Measurements from ENCODE around the gene TDP1.
A peak's percentile ranks its signal among the peaks of the same experiment; 100 is the strongest.

TDP1 gene

GRCh38 chr14:89955745-89956660 lies at the start of gene TDP1:
Gene TDP1 (plus strand): TSS chr14:89955927. CDS start chr14:89963115, 7,188 bp downstream.
- DNase-seq, result peak; percentile 94

- no peak for DNase-seq
These were observed 49.7 kb upstream of the TDP1 start for GRCh38 chr14:89906000-89906399.

- no peak for DNase-seq
These were observed 48.1 kb upstream of the TDP1 start for GRCh38 chr14:89907655-89908054.

DNA sequence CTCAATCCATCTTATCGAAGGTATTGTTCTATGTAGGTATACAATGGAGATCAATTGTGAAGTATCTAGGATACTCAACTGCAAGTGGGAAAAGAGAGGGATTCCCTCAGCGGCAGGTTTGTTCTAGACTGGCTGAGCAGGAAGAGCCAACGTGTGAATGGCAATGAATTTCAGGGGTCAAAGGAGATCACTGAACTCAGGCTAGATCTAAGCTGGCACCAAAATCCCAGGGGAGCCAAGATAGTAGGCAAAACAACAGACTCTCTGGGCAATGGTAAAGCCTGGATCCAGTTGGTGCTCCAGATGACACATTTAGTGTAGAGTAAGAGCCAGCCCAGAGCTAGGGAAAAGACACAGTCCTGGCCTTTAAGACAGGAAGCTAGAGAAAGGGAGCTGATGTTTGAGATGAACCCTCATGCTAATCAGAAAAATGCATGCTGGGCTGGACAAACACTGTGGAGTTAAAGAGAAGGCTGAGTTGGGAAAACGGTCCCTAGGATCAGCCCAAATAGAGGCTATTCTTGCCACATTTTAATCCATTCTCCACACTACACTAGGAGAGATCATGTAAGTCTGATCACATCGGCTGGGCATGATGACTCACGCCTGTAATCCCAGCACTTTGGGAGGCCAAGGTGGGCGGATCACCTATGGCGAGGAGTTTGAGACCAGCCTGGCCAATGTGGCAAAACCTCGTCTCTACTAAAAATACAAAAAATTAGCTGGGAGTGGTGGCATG lies 46.8 kb upstream of the TDP1 start:
- DNase-seq, result no peak

DNA sequence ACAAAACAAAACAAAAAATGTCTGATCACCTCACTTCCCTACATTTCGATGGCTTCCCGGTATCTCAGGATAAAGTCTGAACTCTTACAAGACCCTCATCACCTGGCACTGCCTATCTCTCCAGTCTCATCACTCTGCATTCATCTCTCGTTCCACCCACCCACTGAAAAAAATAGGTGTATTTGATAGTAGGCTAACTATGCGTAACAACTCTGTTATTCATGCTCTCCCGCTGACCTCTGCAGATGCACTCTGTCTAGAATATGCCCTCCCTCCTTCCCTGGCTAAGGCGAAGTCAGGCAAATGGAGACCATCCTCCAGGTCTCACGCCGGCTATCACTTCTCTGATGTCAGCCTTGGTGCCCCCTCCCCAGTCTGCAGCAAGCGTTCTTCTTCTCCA lies 46.1 kb upstream of the TDP1 start:
- DNase-seq, result no peak

DNA sequence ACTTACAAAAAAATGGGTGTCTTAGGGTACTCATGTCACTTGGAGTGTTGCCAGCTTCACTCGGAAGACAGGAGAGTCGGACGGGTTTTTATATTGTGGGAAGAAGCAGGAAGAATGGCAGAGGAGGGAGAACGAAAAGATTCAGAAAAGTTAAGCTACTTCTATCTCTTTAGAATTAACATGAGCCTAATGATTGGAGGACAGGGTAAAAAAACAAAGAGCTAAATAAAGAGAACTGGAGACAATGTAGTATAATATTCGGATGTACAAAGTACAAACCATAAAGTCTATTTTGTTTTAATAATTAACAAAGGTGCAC lies 45.1 kb upstream of the TDP1 start:
- DNase-seq, result no peak

GRCh38 chr14:89911010-89911919 lies 44.5 kb upstream of the TDP1 start:
- DNase-seq, result no peak

- no peak for DNase-seq
These were observed 43.5 kb upstream of the TDP1 start for GRCh38 chr14:89912221-89912620.

- DNase-seq, result no peak
These were observed 43.0 kb upstream of the TDP1 start for GRCh38 chr14:89912667-89913211.

- peak; percentile 24 for DNase-seq
These were observed 40.4 kb upstream of the TDP1 start for GRCh38 chr14:89915114-89915878.

DNA sequence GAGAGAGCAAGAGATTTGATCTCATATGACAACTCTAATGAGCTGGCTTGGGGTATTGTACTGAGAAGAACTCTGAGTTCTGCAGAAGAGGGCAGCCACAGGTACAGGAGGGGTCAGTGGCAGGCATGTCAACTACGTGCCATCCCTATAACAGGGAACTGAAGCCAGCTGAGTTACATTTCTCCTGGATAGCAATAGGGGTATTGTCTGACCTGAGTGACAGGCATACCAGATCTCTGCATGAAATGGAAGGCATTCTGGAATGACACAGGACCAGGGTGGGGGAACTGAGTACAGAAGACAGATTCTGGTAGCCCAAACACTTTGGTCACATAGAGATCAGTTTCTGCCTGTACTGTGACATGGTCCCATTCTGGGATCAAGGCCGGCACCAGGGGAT lies 37.0 kb upstream of the TDP1 start:
- DNase-seq, result no peak

GRCh38 chr14:89920056-89920455 lies 35.7 kb upstream of the TDP1 start:
- DNase-seq, result no peak

- no peak for DNase-seq
These were observed 34.4 kb upstream of the TDP1 start for GRCh38 chr14:89921346-89921745.

GRCh38 chr14:89922031-89922907 lies 33.5 kb upstream of the TDP1 start:
- no peak for DNase-seq

- DNase-seq, result no peak
These were observed 31.5 kb upstream of the TDP1 start for GRCh38 chr14:89924268-89924667.

DNA sequence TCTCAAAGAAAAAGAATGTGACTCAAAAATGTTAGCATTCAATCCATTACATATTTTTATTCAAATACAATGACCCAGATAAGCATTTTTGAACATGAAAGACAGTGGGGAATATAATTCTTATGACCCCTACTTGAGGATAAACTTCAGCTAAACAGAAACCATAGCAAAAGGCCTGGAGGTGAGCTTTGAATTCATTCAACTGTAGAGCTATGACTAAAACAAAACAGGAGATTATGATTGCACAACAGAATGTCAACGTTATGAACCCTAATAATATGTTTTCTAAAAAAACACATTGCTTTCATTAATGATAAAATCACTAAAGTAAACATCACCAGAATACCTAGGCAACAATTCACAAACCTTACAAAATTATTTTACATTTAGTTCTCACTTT lies 29.0 kb upstream of the TDP1 start:
- no peak for DNase-seq

- DNase-seq, result no peak
These were observed 28.4 kb upstream of the TDP1 start for GRCh38 chr14:89927186-89927865.

DNA sequence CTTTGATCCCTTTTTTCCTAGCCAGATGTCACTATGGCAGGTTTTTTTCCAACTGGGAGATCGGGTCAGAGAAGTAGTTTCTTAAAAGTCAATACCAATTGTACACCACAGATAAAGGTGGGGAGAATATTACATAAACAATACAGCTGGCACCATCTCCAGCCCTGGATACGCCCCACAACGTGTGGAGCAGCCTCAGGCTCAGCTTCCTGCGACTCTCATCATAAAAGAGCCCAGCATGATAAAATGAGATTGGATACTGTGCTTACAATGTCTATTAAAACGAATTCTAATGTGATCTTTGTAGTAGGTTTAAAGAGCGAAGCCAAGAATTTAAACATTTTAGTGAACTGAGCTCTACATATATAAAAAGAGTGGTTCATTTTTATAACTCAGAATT lies 22.7 kb upstream of the TDP1 start:
- no peak for DNase-seq

DNA sequence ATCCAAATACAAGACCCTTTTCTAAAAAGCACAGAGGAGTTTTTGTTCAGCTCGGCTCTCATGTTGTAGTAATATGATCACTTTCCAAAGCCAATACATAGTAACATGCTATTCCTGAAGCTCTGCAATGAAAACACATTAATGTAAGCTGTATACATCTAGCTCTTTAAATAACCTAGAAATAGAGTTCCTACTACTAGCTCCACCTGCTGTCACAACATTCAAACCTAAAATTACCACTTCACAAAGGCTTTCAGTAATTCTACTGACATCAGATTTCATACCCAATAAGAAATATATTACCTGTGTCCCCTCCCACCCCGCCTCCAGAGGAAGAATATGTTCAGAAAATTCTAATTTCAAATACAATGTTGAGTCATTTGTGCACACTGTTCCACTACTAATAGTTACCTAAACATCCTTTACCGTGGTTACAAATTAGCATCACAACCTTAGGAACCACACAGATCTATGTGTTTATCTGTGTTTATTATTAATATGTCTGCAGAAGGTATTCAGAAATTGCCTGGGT lies 19.0 kb upstream of the TDP1 start:
- no peak for DNase-seq

DNA sequence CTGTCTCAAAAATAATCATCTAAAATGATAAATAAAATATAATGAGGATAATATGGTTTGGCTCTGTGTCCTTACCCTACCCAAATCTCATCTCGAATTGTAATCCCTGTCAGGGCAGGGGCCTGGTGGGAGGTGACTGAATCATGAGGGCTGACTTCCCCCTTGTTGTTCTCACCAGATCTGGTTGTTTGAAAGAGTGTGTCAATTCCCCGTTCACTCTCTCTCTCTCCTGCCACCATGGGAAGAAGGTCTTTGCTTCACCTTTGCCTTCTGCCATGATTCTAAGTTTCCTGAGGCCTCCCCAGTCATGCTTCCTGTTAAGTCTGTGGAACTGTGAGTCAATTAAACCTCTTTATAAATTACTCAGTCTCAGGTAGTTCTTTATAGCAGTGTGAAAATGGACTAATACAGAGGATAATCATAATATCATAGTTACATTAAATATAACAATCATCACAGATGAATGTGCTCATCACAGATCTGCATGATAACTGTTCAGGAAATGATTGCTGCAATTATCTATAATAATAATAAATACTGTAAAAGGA lies 13.8 kb upstream of the TDP1 start:
- no peak for DNase-seq

All from NCI-H1436 (cell line).